ENCODE measurements around the gene ARHGAP31. TPM values are rescaled to one million over a fixed set of nuclear protein-coding genes. Genes with fewer than 3 reads are reported as not detected.

ARHGAP31 gene
- total RNA-seq, 5 donors from 2014 or later (not counting 1 experiment from before 2014, with no cell fraction given), result 2.7 to 5.1 (median 3.4) TPM

DNA sequence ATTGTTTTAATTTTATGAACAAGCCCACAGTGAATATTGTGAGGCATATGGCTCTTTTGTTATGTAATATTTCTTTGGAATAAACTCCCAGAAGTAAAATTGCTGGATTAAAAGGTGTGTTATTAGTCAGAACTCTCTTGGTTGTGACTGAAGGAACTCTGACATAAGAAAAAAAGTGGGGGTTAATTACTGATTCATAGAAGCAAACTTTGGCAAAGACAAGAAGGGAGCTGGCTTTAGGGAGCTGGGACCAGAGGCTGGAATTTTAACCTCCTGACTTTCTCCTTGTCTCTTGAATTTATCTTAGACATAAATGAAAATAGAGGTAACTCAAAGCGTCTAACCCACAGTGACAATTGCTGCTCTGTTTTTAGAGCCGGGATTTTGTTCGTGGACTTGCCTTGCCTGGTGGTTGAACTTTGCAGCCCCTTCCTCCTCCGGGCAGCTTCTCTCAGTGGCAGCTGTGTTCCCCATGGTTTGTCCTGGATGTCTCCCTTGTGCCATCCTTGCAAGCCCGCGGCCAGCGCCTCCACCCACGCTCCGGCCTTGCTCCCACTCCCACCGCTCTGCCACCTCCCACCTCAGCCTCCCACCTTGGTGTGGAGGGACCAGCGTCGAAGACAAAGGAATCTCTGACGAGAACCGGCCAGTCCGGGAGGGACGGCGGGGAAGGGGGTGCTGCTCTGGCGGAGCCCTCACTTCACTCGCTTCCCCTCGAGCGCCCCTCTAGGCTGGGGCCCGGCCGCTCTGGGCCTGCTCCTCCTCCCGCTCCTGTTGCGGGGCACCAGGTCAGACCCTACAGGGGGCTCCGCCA lies 28.0 kb downstream of the ARHGAP31 start:
- no peaks in the 10 kb centered on the region for H3K9me3 ChIP-seq
- CTCF ChIA-PET, result interaction anchor here in 1 of 2 donors (0.9 to 1.4 kb wide), 7 partner anchors 19 to 81 kb away, joined by 3 to 7 read pairs (median 3); partner anchors contain the start of gene ARHGAP31
- no peaks in the 10 kb centered on the region for H3K9me3 Mint-ChIP-seq
- WGBS (ENCODE audit: insufficient coverage), result 18% methylated on average over 6 of the region's 26 CpGs
- H3K27ac ChIP-seq (ENCODE audit: low read length), result peak overlapping the region; percentile 91
- H3K36me3 ChIP-seq (ENCODE audit: control insufficient read depth in 2 of 2, extremely low read depth in 1 of 2, insufficient read depth in 1 of 2, low read length in 1 of 2), result no peaks in the 10 kb centered on the region
- H3K4me3 Mint-ChIP-seq, result peak overlapping the region; percentile 78 to 84 (median 79)
- ATAC-seq (replicated peaks in 1 of 4) (peak in 3 of 4 experiments; percentile 17 to 18 (median 17)), DNase-seq (peak in 3 of 35 experiments; percentile 1 to 4 (median 3))
- H3K4me1 ChIP-seq (ENCODE audit: control insufficient read depth in 1 of 2, extremely low read depth in 1 of 2, insufficient read depth in 2 of 2, low read length in 2 of 2), result peaks cover 9 to 19% of the 10 kb centered on the region in 2 experiments
- peaks cover 17 to 20% (median 18%) of the 10 kb centered on the region in 3 donors for H3K4me1 Mint-ChIP-seq
- peak overlapping the region; percentile 76 to 84 for H3K4me3 ChIP-seq (ENCODE audit: control insufficient read depth in 1 of 2, extremely low read depth in 1 of 2, low read length in 1 of 2)
- H3K27me3 Mint-ChIP-seq, result no peaks in the 10 kb centered on the region
- H3K27me3 ChIP-seq (replicated peaks in 1 of 2; ENCODE audit: control insufficient read depth in 2 of 2, extremely low read depth in 1 of 2, insufficient read depth in 2 of 2, low read length in 1 of 2), result no peaks in the 10 kb centered on the region
- POLR2A ChIA-PET, result interaction anchor here in 1 of 2 donors (0.6 to 1.9 kb wide), 4 partner anchors 25 to 177 kb away, joined by 3 to 14 read pairs (median 4); partner anchors contain the start of genes ARHGAP31 and TMEM39A
- no peaks in the 10 kb centered on the region for H3K36me3 Mint-ChIP-seq
- H3K27ac Mint-ChIP-seq, result peak overlapping the region; percentile 80 to 86

DNA sequence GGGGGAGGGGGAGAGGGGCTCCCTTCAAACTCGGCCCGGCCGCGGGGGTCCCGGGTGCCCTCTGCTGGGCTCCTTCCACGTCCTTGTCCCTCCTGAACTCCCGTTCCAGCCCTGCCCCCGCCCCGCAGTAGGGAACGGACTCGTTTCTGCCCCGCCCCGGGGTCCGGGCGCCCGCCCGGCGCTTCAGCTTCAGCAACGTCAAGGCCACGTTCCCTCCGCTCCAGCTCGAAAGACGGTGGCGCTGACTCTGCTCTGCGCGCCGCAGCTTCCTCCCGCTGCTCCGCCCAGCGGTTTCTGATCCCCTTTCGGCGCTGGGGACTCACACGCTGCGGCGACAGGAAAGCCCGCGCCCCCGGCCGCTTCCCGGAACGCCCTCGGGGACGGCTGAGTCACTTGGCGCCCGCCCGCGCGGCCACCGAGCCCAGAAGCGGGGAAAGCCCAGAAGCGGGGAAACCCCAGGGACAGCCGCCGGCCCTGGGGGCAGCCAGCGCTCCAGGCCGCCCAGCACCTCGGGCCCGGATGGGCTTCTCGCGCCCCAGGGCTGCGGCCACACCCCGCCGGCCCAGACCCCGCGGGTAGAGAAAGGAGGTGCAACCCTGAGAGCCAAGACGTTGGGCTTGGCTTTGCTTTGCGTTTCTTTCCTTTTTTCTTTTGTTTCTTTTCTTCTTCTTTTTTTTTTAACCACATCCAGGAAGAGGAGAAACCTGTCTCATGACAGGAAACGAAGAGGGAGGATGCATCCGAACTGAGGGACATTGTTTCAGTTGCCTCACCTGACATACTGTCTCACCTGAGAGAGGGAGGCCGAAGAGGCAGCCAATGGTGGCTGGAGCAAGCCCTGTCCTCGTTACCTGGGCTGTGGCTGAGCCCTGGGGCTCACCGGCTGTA lies 28.9 kb downstream of the ARHGAP31 start:
- Histone ChIP-seq H3K4me3 (ENCODE audit: control insufficient read depth in 1 of 2, extremely low read depth in 1 of 2, low read length in 1 of 2) (peak overlapping the region; percentile 76 to 84), H3K9me3 (no peaks in the 10 kb centered on the region), H3K27ac (ENCODE audit: low read length) (peak overlapping the region; percentile 92), H3K27me3 (replicated peaks in 1 of 2; ENCODE audit: control insufficient read depth in 2 of 2, extremely low read depth in 1 of 2, insufficient read depth in 2 of 2, low read length in 1 of 2) (no peaks in the 10 kb centered on the region), H3K36me3 (ENCODE audit: control insufficient read depth in 2 of 2, extremely low read depth in 1 of 2, insufficient read depth in 1 of 2, low read length in 1 of 2) (no peaks in the 10 kb centered on the region), H3K4me1 (ENCODE audit: control insufficient read depth in 1 of 2, extremely low read depth in 1 of 2, insufficient read depth in 2 of 2, low read length in 2 of 2) (peaks cover 9 to 19% of the 10 kb centered on the region in 2 experiments)
- ATAC-seq (replicated peaks in 1 of 4) (peak; percentile 83 to 93 (median 92)), DNase-seq (peak; percentile 67 to 94 (median 84))
- Mint-ChIP-seq H3K36me3 (no peaks in the 10 kb centered on the region), H3K4me1 (peaks cover 17 to 20% (median 18%) of the 10 kb centered on the region in 3 donors), H3K4me3 (peak overlapping the region; percentile 79 to 84 (median 80)), H3K27ac (peak overlapping the region; percentile 88 to 91), H3K27me3 (no peaks in the 10 kb centered on the region), H3K9me3 (no peaks in the 10 kb centered on the region)
- under 1% methylated on average over 67 of the region's 71 CpGs for WGBS (ENCODE audit: insufficient coverage)
- ChIA-PET CTCF (interaction anchor here (0.6 to 1.4 kb wide), 7 partner anchors 22 to 82 kb away, joined by 3 to 7 read pairs (median 3); partner anchors contain the start of gene ARHGAP31 (in 1 of the 2)), POLR2A (interaction anchor here in 1 of 2 donors (0.6 to 1.9 kb wide), 3 partner anchors 28 to 176 kb away, joined by 3 to 14 read pairs (median 3); partner anchors contain the start of genes ARHGAP31 and TMEM39A)

DNA sequence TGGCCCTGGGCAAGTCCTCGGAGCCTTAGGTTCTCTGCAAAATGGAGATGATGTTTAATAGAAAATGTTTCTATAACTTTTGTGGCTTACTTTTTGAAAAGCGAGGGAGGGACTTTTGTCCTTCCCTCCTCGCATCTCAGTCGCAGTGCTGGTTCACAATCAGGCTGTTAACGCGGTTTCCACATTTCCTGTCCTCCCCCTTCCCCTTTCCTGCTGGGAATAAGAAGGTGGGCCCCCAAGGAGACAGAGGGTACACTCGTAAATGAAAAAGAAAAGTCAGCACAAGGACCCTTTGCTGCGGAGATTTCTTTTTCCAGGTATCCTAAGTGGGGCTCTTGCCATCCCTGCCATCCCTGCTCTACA lies 29.5 kb downstream of the ARHGAP31 start:
- Mint-ChIP-seq H3K27me3 (no peaks in the 10 kb centered on the region), H3K27ac (peak overlapping the region; percentile 88 to 91), H3K9me3 (no peaks in the 10 kb centered on the region), H3K4me3 (peak overlapping the region; percentile 79 to 84 (median 80)), H3K36me3 (no peaks in the 10 kb centered on the region), H3K4me1 (peaks cover 17 to 20% (median 18%) of the 10 kb centered on the region in 3 donors)
- CTCF ChIA-PET, result interaction anchor here in 1 of 2 donors (0.5 kb wide), 1 partner anchor 529 kb away, joined by 3 read pairs; no protein-coding TSS in a partner anchor
- Histone ChIP-seq H3K27me3 (replicated peaks in 1 of 2; ENCODE audit: control insufficient read depth in 2 of 2, extremely low read depth in 1 of 2, insufficient read depth in 2 of 2, low read length in 1 of 2) (no peaks in the 10 kb centered on the region), H3K36me3 (ENCODE audit: control insufficient read depth in 2 of 2, extremely low read depth in 1 of 2, insufficient read depth in 1 of 2, low read length in 1 of 2) (no peaks in the 10 kb centered on the region), H3K4me3 (ENCODE audit: control insufficient read depth in 1 of 2, extremely low read depth in 1 of 2, low read length in 1 of 2) (peak overlapping the region; percentile 76 to 84), H3K4me1 (ENCODE audit: control insufficient read depth in 1 of 2, extremely low read depth in 1 of 2, insufficient read depth in 2 of 2, low read length in 2 of 2) (peaks cover 9 to 19% of the 10 kb centered on the region in 2 experiments), H3K9me3 (no peaks in the 10 kb centered on the region), H3K27ac (ENCODE audit: low read length) (peak overlapping the region; percentile 92)
- POLR2A ChIA-PET, result no interaction called here
- 57% methylated on average over 3 of the region's 8 CpGs for WGBS (ENCODE audit: insufficient coverage)
- ATAC-seq (replicated peaks in 1 of 4), result no peak
- no peak for DNase-seq

DNA sequence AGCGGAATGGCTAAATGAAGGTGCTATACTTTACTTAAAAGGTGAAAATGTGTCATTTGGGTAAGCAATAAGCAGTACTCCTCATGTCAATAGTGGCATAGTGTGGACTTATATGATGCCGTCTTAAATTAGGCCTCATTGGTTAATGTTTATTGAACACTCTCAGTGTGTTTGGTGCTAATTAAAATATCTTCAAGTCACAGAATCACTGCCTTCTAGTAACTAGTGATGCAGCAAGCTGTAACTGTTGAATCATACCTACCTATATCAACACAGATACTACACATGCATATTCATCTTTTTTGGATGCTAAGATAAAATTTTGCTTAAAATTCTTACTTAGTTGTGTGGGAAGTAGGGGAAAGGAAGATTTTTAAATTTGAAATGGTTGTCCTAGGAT lies 30.7 kb downstream of the ARHGAP31 start:
- CTCF ChIA-PET, result interaction anchor here in 1 of 2 donors (0.6 kb wide), 2 partner anchors 63 to 227 kb away, joined by 4 to 11 read pairs; no protein-coding TSS in a partner anchor
- H3K9me3 ChIP-seq, result no peaks in the 10 kb centered on the region
- no peaks in the 10 kb centered on the region for H3K9me3 Mint-ChIP-seq
- H3K4me3 Mint-ChIP-seq, result no peak overlapping the region
- H3K4me1 ChIP-seq (ENCODE audit: control insufficient read depth in 1 of 2, extremely low read depth in 1 of 2, insufficient read depth in 2 of 2, low read length in 2 of 2), result peaks cover 9 to 19% of the 10 kb centered on the region in 2 experiments
- POLR2A ChIA-PET, result interaction anchor here (0.6 kb wide), 2 partner anchors 101 to 194 kb away, joined by 4 to 9 read pairs; no protein-coding TSS in a partner anchor
- H3K36me3 ChIP-seq (ENCODE audit: control insufficient read depth in 2 of 2, extremely low read depth in 1 of 2, insufficient read depth in 1 of 2, low read length in 1 of 2), result no peaks in the 10 kb centered on the region
- H3K36me3 Mint-ChIP-seq, result peaks cover 4% of the 10 kb centered on the region
- no peaks in the 10 kb centered on the region for H3K27me3 Mint-ChIP-seq
- no peak overlapping the region for H3K4me3 ChIP-seq (ENCODE audit: control insufficient read depth in 1 of 2, extremely low read depth in 1 of 2, low read length in 1 of 2)
- no peak overlapping the region for H3K27ac Mint-ChIP-seq
- no peak for ATAC-seq (replicated peaks in 1 of 4)
- no peak overlapping the region for H3K27ac ChIP-seq (ENCODE audit: low read length)
- no CpG with 5 or more reads among the region's 2 CpGs for WGBS (ENCODE audit: insufficient coverage)
- H3K27me3 ChIP-seq (replicated peaks in 1 of 2; ENCODE audit: control insufficient read depth in 2 of 2, extremely low read depth in 1 of 2, insufficient read depth in 2 of 2, low read length in 1 of 2), result no peaks in the 10 kb centered on the region
- peaks cover 17 to 20% (median 18%) of the 10 kb centered on the region in 3 donors for H3K4me1 Mint-ChIP-seq
- DNase-seq, result no peak

DNA sequence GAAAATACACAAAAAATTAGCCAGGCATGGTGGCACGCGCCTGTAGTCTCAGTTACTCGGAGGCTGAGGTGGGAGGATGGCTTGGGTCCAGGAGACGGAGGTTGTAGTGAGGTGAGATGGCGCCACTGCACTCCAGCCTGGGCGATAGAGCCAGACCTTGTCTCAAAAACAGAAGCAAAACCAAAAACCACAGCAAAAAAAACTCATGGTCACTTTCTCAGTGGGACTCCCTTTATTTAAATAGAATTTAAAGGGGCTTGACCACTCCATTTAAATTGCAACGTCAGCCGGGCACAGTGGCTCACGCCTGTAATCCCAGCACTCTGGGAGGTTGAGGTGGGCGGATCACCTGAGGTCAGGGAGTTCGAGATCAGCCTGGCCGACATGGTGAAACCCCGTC lies 32.8 kb downstream of the ARHGAP31 start:
- Histone ChIP-seq H3K4me3 (ENCODE audit: control insufficient read depth in 1 of 2, extremely low read depth in 1 of 2, low read length in 1 of 2) (no peak overlapping the region), H3K27ac (ENCODE audit: low read length) (no peak overlapping the region), H3K36me3 (ENCODE audit: control insufficient read depth in 2 of 2, extremely low read depth in 1 of 2, insufficient read depth in 1 of 2, low read length in 1 of 2) (no peaks in the 10 kb centered on the region), H3K27me3 (replicated peaks in 1 of 2; ENCODE audit: control insufficient read depth in 2 of 2, extremely low read depth in 1 of 2, insufficient read depth in 2 of 2, low read length in 1 of 2) (no peaks in the 10 kb centered on the region), H3K4me1 (ENCODE audit: control insufficient read depth in 1 of 2, extremely low read depth in 1 of 2, insufficient read depth in 2 of 2, low read length in 2 of 2) (peaks cover 8 to 19% of the 10 kb centered on the region in 2 experiments), H3K9me3 (no peaks in the 10 kb centered on the region)
- H3K4me1 Mint-ChIP-seq, result peaks cover 15 to 16% (median 16%) of the 10 kb centered on the region in 3 donors
- POLR2A ChIA-PET, result interaction anchor here in 1 of 2 donors (0.6 kb wide), 1 partner anchor 22 kb away, joined by 3 read pairs; no protein-coding TSS in a partner anchor
- H3K27ac Mint-ChIP-seq, result no peak overlapping the region
- CTCF ChIA-PET, result no interaction called here
- ATAC-seq (replicated peaks in 1 of 4), result no peak
- no peak for DNase-seq
- H3K27me3 Mint-ChIP-seq, result no peaks in the 10 kb centered on the region
- H3K4me3 Mint-ChIP-seq, result no peak overlapping the region
- no peaks in the 10 kb centered on the region for H3K9me3 Mint-ChIP-seq
- H3K36me3 Mint-ChIP-seq, result peaks cover 4% of the 10 kb centered on the region
- no CpG with 5 or more reads among the region's 13 CpGs for WGBS (ENCODE audit: insufficient coverage)

Measured in T-cell (primary cell).